Activated B cell treated with CpG ODN at 0.5 μM for 24 hours (primary cell): Measurements from ENCODE around the gene GNB3. TPM values are rescaled to one million over a fixed set of nuclear protein-coding genes. Genes with fewer than 3 reads are reported as not detected.

ENCODE experiments used
- ATAC-seq: fragments of 200-7000 bp; cut with Tn5 transposase; one replicate; pipeline ENCODE4 v1.10.0; 2021; ENCODE audit warnings: low read depth, mild to moderate bottlenecking, moderate library complexity
- CTCF ChIA-PET: fragments of 350-600 bp; sonication (Branson Sonifier 250); formaldehyde crosslinking; loops from one replicate; lab custom pipeline; 2021; ENCODE audit warnings: antibody characterized with exemption; lab: Charles Lee
- POLR2A ChIA-PET: fragments of 350-600 bp; sonication (Branson Sonifier 250); formaldehyde crosslinking; loops from one replicate; lab custom pipeline; 2021; ENCODE audit warnings: antibody characterized with exemption; lab: Charles Lee
- DNase-seq: peaks from one replicate; pipeline ENCODE4 v3.0.0; 2022
- H3K27ac Mint-ChIP-seq: one replicate; pipeline ENCODE4 v1.8.0; 2020; ENCODE audit warnings: mixed read lengths
- H3K27me3 Mint-ChIP-seq: one replicate; pipeline ENCODE4 v1.8.0; 2021; ENCODE audit warnings: mixed read lengths
- H3K36me3 Mint-ChIP-seq: one replicate; pipeline ENCODE4 v1.8.0; 2021; ENCODE audit warnings: low read depth, mixed read lengths
- H3K4me1 Mint-ChIP-seq: one replicate; pipeline ENCODE4 v1.8.0; 2021; ENCODE audit warnings: mixed read lengths
- H3K4me3 Mint-ChIP-seq: one replicate; pipeline ENCODE4 v1.8.0; 2020; ENCODE audit warnings: mild to moderate bottlenecking, mixed read lengths
- H3K9me3 Mint-ChIP-seq: one replicate; pipeline ENCODE4 v1.8.0; 2020; ENCODE audit warnings: mixed read lengths
- intact Hi-C: fragments of 100-400 bp; cut with micrococcal nuclease; formaldehyde crosslinking; loops from one replicate; pipeline ENCODE4 v1.15.1; 2024
- total RNA-seq: library from RNA; stranded (reverse); gene quantifications from 2 replicates; pipeline ENCODE4 v1.2.3, GENCODE V29; 2022
- TF ChIP-seq, protein P1 (sequence below): fragments of 200-600 bp; IDR thresholded peaks from one replicate; pipeline ENCODE4 v1.8.0; 2022; ENCODE audit warnings: antibody characterized with exemption, mild to moderate bottlenecking

The GNB3 gene
- total RNA-seq, 1 donor from 2014 or later, result 0.60 TPM

GRCh38 chr12:6834254-6834653, 6.5 kb upstream of the GNB3 start:
- ChIA-PET CTCF (interaction anchor here (0.7 to 3.8 kb wide), 9 partner anchors 10 to 81 kb away, joined by 3 to 23 read pairs (median 5); partner anchors contain the start of genes CD4, CDCA3, MLF2 and PTMS), POLR2A (interaction anchor here (1.2 to 3.3 kb wide), 2 partner anchors 18 to 81 kb away, joined by 7 to 11 read pairs; partner anchors contain the start of genes CDCA3, MLF2 and USP5)
- DNase-seq (no peak), ATAC-seq (no peak)
- Mint-ChIP-seq H3K27ac (no peak overlapping the region), H3K27me3 (peaks cover 21% of the 10 kb centered on the region), H3K36me3 (no peaks in the 10 kb centered on the region), H3K4me3 (no peak overlapping the region), H3K9me3 (no peaks in the 10 kb centered on the region), H3K4me1 (peaks cover 9% of the 10 kb centered on the region)
- intact Hi-C loops, result no loop called here
- TF ChIP-seq, protein P1, sequence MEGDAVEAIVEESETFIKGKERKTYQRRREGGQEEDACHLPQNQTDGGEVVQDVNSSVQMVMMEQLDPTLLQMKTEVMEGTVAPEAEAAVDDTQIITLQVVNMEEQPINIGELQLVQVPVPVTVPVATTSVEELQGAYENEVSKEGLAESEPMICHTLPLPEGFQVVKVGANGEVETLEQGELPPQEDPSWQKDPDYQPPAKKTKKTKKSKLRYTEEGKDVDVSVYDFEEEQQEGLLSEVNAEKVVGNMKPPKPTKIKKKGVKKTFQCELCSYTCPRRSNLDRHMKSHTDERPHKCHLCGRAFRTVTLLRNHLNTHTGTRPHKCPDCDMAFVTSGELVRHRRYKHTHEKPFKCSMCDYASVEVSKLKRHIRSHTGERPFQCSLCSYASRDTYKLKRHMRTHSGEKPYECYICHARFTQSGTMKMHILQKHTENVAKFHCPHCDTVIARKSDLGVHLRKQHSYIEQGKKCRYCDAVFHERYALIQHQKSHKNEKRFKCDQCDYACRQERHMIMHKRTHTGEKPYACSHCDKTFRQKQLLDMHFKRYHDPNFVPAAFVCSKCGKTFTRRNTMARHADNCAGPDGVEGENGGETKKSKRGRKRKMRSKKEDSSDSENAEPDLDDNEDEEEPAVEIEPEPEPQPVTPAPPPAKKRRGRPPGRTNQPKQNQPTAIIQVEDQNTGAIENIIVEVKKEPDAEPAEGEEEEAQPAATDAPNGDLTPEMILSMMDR, result no peak

- Mint-ChIP-seq H3K27me3 (peaks cover 16% of the 10 kb centered on the region), H3K27ac (no peak overlapping the region), H3K4me3 (no peak overlapping the region), H3K9me3 (no peaks in the 10 kb centered on the region), H3K4me1 (peaks cover 9% of the 10 kb centered on the region), H3K36me3 (no peaks in the 10 kb centered on the region)
- CTCF ChIA-PET, result interaction anchor here (1.2 to 3.8 kb wide), 5 partner anchors 11 to 81 kb away, joined by 4 to 23 read pairs (median 5); partner anchors contain the start of genes CDCA3, MLF2 and USP5
- POLR2A ChIA-PET, result interaction anchor here (1.2 to 3.3 kb wide), 2 partner anchors 17 to 82 kb away, joined by 7 to 11 read pairs; partner anchors contain the start of genes CDCA3, MLF2 and USP5
- DNase-seq, result no peak
- intact Hi-C loops, result no loop called here
- no peak for ATAC-seq
- TF ChIP-seq, protein P1, result no peak
Measured at GRCh38 chr12:6834873-6835272, 5.9 kb upstream of the GNB3 start.

GRCh38 chr12:6836851-6837250, 3.9 kb upstream of the GNB3 start:
- H3K4me1 Mint-ChIP-seq, result peaks cover 14% of the 10 kb centered on the region
- DNase-seq (no peak), ATAC-seq (no peak)
- H3K36me3 Mint-ChIP-seq, result no peaks in the 10 kb centered on the region
- peaks cover 2% of the 10 kb centered on the region for H3K27me3 Mint-ChIP-seq
- TF ChIP-seq, protein P1, result no peak
- intact Hi-C loops, result no loop called here
- POLR2A ChIA-PET, result no interaction called here
- H3K9me3 Mint-ChIP-seq, result no peaks in the 10 kb centered on the region
- H3K4me3 Mint-ChIP-seq, result no peak overlapping the region
- H3K27ac Mint-ChIP-seq, result no peak overlapping the region
- CTCF ChIA-PET, result interaction anchor here (0.8 to 3.6 kb wide), 4 partner anchors 10 to 70 kb away, joined by 3 to 12 read pairs (median 3); partner anchors contain the start of genes CDCA3 and USP5

GRCh38 chr12:6837370-6838060, 3.2 kb upstream of the GNB3 start:
- Mint-ChIP-seq H3K4me1 (peaks cover 14% of the 10 kb centered on the region), H3K36me3 (no peaks in the 10 kb centered on the region), H3K9me3 (no peaks in the 10 kb centered on the region), H3K27ac (no peak overlapping the region), H3K27me3 (peaks cover 2% of the 10 kb centered on the region), H3K4me3 (no peak overlapping the region)
- POLR2A ChIA-PET, result interaction anchor here (3.5 kb wide), 1 partner anchor 14 kb away, joined by 15 read pairs; the partner anchor contains the start of genes CDCA3 and USP5
- intact Hi-C loops, result no loop called here
- no peak for ATAC-seq
- no peak for DNase-seq
- CTCF ChIA-PET, result interaction anchor here (0.9 to 3.6 kb wide), 2 partner anchors 11 to 14 kb away, joined by 3 to 12 read pairs; partner anchors contain the start of genes CDCA3 and USP5
- TF ChIP-seq, protein P1, result no peak

- Mint-ChIP-seq H3K36me3 (no peaks in the 10 kb centered on the region), H3K4me1 (peaks cover 14% of the 10 kb centered on the region), H3K4me3 (no peak overlapping the region), H3K27ac (no peak overlapping the region), H3K9me3 (no peaks in the 10 kb centered on the region), H3K27me3 (peaks cover 2% of the 10 kb centered on the region)
- intact Hi-C loops, result no loop called here
- DNase-seq, result no peak
- TF ChIP-seq, protein P1, result no peak
- no peak for ATAC-seq
- ChIA-PET CTCF (interaction anchor here (0.6 to 1.6 kb wide), 2 partner anchors 34 to 108 kb away, joined by 3 to 5 read pairs; partner anchors contain the start of gene SPSB2), POLR2A (interaction anchor here (0.5 to 3.5 kb wide), 4 partner anchors 10 to 86 kb away, joined by 3 to 15 read pairs (median 5); partner anchors contain the start of genes CDCA3, MLF2 and USP5)
Measured at GRCh38 chr12:6838854-6839253, 1.9 kb upstream of the GNB3 start.
